ENCODE measurements around the gene ADPRH.

ADPRH gene

DNA sequence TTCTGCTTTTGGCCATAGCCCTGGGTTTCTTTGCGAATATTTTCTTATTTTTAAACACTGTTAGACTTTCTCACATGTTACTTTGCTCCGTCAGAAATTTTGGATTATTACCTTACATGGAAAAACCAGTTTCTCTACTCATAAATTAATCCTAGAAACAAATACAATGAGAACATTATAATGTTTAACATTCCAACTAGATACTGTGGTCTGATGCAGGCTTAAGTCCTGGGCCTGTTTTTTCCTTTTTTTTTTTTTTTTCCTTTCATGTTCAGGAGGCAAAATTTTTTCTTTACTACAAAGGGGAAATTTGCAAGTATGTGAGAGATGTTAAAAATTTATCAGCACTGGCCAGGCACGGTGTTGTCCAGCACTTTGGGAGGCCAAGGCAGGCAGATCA is 52.2 kb downstream of the ADPRH start:
- DNase-seq, result no peak

DNA sequence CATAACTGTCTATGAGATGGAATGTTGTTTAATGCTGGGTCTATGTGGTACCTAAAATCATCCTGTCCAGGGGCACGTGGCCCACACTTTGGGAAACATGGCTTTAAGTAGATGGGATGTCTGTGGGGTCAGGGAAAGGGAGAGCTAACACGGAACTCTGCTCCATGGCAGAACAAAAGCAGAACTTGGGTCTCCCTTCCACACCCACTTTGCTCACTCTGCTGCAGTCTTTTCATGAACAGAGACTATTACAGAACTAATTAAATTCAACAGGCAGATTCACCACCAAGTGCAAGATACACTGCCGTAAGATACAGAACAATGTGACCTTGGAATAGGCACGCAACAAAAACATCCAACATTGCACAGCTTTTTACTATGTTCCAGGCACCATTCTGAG is 52.9 kb downstream of the ADPRH start:
- no peak for DNase-seq

DNA sequence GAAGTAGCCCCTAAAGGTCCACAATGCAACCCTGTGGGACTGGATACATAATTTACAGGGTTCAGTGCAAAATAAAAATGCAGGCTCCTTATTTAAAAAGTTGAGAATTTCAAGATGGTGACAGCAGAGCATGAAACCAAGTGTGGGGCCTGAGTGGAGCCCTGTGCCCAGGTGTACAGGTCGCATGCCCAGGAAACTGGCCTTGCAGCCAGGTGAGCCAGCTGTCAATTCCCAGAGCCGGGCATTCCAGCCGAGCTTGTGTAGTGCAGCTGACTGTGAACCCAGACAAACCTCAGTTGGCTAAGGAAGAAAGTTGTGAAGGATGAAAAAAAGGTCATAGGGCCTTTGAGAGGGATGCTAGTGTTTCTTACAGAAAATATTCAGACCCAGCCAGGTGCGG is 53.5 kb downstream of the ADPRH start:
- DNase-seq, result no peak

DNA sequence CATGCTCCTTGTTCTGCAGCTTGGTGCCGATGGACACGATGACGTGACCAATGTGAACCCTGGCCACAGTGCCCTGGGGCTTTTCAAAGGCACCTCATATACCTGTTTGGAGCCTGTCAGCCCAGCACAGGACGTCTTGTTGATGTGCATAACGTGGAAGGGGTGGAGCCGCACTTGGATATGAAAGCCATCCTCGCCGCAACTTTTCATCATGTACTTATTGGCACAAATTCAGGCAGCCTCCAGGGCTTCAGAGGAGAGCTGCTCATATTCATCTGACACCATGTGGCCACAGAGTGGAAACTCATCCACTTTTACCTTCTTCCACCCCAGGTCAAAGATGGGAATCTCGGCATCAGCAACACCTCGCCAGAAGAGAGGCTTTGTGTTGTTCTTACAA is 56.4 kb downstream of the ADPRH start:
- no peak for DNase-seq

DNA sequence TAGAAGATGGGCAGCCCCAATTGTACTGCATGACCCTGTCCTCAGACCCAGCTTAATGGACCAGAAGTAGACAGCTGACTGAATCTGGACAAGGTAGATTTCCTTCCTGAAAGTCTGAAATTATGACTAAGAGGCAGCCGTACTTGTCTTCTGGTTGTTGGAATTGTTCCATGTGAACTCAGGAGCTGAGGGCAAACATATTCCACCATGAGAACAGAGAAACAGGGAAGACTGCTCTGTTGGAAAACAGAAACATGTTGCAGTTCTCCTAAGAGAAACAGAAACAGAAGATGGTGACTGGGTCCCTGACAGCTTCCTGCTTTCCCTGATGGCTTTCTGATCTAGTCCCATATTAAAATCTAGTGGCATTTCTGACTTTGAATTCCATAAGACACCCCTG is 57.0 kb downstream of the ADPRH start:
- no peak for DNase-seq

DNA sequence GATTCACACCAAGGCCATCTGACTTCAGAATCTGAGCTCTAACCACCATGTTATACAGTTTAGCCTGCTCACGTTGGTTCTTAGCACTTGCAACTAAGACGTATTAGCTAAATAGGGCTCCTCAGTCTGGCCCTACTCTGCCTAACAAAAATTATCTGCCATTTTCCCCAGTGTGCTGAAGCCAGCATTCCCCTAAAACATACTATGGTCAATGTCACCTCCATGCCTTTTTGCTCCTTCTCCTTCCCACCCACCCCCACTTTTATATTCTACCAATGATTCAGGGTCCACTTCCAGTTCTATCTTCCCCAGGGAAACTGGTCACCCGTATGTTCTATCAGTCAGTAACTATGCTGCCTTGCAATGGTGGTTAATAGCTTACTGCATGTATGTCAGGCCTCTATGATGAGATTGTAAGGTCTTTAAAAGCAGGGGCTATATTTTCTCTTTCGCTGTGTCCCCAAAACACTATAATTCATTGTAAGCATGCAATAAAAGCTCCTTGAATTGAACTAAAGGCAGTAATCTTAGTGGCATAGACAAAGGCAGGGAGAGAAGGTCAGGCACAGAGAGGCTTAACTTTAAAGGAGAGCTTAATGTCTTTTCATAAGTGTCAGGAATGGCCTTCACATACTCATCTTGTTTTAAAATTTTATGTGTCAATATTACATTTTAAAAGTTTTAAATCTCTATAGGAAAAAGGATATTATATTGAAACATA is 57.8 kb downstream of the ADPRH start:
- no peak for DNase-seq

DNA sequence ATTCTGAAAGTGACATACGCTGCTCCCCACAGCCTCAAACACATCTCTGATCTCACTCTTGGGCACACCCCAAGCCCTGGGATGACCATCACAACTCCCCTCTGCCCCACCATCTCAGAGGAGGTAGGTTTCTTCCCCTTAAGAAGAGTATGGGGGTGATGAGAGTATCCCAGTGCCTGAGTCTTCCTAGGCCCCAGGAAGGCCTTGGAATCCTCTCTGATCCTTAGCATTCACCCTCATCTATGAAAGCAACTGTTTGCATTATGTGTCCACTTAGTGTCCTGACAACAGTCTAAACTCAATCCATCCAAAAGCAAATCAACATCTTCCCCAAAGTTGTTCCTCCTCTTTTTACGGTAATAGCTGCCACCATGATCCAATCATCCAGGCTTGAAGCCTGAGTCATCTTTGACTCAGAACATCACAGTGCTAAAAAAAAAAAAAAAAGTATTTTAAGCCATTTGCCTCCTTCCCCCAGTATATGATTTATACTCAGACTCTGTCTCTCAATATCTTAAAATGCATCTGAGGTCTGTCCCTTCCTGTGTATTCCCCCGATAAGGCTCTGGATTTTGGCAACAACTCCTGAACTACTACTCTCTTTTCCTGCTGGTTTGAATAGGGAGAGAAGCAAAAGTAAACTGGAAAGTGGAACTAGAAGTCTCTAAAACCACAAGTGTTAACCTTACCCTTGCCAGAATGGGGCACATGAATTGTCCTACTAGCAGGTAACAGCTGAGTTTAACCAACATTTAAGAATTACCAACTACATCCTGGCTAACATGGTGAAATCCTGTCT is 58.6 kb downstream of the ADPRH start:
- no peak for DNase-seq
